ENCODE results near the gene PRM2.

PRM2 gene

GRCh38 chr16:11276143-11276895 is at the start of gene PRM2:
PRM2 (minus strand) TSS chr16:11276480; CDS start chr16:11276370, 110 bp downstream.
- DNase-seq (ENCODE audit: extremely low spot score): no peak
- TF ChIP-seq TARDBP (IDR thresholded peaks at IDR 0.05): no peak
- no peak for TF ChIP-seq FOXM1 (IDR thresholded peaks at IDR 0.05; ENCODE audit: borderline replicate concordance)
- no peak for TF ChIP-seq ELF4 (IDR thresholded peaks at IDR 0.05)
- TF ChIP-seq HDGF (IDR thresholded peaks at IDR 0.05; ENCODE audit: borderline replicate concordance): no peak
- no peak for TF ChIP-seq CTBP1 (IDR thresholded peaks at IDR 0.05; ENCODE audit: borderline replicate concordance)
- no peak for TF ChIP-seq FOXA1 (IDR thresholded peaks at IDR 0.05)
- no peak for TF ChIP-seq SP1 (IDR thresholded peaks at IDR 0.05)
- TF ChIP-seq BHLHE40 (IDR thresholded peaks at IDR 0.05; ENCODE audit: borderline replicate concordance): no peak
- no peak for TF ChIP-seq FOXK2 (IDR thresholded peaks at IDR 0.05)
- no peak for TF ChIP-seq L3MBTL2 (conservative IDR thresholded peaks at IDR 0.05)
- no peak for TF ChIP-seq ZNF384 (IDR thresholded peaks at IDR 0.05)
- no peak for TF ChIP-seq NFRKB (IDR thresholded peaks at IDR 0.05)
- TF ChIP-seq, protein P1, sequence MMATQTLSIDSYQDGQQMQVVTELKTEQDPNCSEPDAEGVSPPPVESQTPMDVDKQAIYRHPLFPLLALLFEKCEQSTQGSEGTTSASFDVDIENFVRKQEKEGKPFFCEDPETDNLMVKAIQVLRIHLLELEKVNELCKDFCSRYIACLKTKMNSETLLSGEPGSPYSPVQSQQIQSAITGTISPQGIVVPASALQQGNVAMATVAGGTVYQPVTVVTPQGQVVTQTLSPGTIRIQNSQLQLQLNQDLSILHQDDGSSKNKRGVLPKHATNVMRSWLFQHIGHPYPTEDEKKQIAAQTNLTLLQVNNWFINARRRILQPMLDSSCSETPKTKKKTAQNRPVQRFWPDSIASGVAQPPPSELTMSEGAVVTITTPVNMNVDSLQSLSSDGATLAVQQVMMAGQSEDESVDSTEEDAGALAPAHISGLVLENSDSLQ (IDR thresholded peaks at IDR 0.05): no peak
- no peak for TF ChIP-seq LEF1 (IDR thresholded peaks at IDR 0.05; ENCODE audit: borderline replicate concordance)
- ChIA-PET CTCF (no interaction called here), POLR2A (no interaction called here)

GRCh38 chr16:11325404-11326083 is 49.3 kb upstream of the PRM2 start:
- POLR2A ChIA-PET: no interaction called here
- no peak for DNase-seq (ENCODE audit: extremely low spot score)

GRCh38 chr16:11323551-11324336 is 47.5 kb upstream of the PRM2 start:
- POLR2A ChIA-PET: no interaction called here
- TF ChIP-seq ZNF384 (IDR thresholded peaks at IDR 0.05) (no peak), TARDBP (IDR thresholded peaks at IDR 0.05) (no peak), FOXK2 (IDR thresholded peaks at IDR 0.05) (no peak)
- CTCF ChIA-PET: interaction anchor here (0.6 kb wide), 1 partner anchor 68 kb away, joined by 3 read pairs; no protein-coding TSS in a partner anchor
- DNase-seq (ENCODE audit: extremely low spot score): no peak

More at GRCh38 chr16:11325404-11326083, 49.3 kb upstream of the PRM2 start:
- CTCF ChIA-PET: no interaction called here
- TF ChIP-seq SP1 (IDR thresholded peaks at IDR 0.05) (no peak), CTBP1 (IDR thresholded peaks at IDR 0.05; ENCODE audit: borderline replicate concordance) (no peak), NFRKB (IDR thresholded peaks at IDR 0.05) (no peak), ARNT (IDR thresholded peaks at IDR 0.05) (no peak), FOXK2 (IDR thresholded peaks at IDR 0.05) (no peak), ELF4 (IDR thresholded peaks at IDR 0.05) (no peak), TARDBP (IDR thresholded peaks at IDR 0.05) (no peak)

DNA sequence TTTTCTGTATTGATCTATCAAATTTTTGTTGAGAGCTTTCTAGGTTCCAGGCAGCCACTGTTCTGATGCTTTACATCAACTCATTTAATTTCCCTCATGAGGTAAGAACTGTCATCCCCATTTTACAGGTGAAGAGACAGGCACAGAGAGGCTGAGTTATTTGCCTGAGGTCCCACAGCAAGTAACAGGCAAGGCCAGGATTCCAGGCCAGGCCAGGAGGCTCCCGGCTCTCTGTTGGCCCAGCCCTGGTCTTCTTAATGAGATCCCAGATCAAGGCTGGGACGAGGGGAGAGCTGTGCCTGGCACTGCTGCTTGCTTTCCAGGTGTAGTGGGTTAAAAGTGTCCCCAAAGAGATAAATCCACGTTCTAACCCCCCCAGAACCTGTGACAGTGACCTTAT is 46.5 kb upstream of the PRM2 start:
- CTCF ChIA-PET: no interaction called here
- TF ChIP-seq ARNT (IDR thresholded peaks at IDR 0.05) (no peak), NFRKB (IDR thresholded peaks at IDR 0.05) (no peak), BHLHE40 (IDR thresholded peaks at IDR 0.05; ENCODE audit: borderline replicate concordance) (no peak), ZNF384 (IDR thresholded peaks at IDR 0.05) (no peak), TARDBP (IDR thresholded peaks at IDR 0.05) (no peak), LEF1 (IDR thresholded peaks at IDR 0.05; ENCODE audit: borderline replicate concordance) (no peak), L3MBTL2 (conservative IDR thresholded peaks at IDR 0.05) (no peak), FOXA1 (IDR thresholded peaks at IDR 0.05) (no peak), FOXM1 (IDR thresholded peaks at IDR 0.05; ENCODE audit: borderline replicate concordance) (no peak), CTBP1 (IDR thresholded peaks at IDR 0.05; ENCODE audit: borderline replicate concordance) (no peak), SUZ12 (IDR thresholded peaks at IDR 0.05) (no peak), FOXK2 (IDR thresholded peaks at IDR 0.05) (no peak), HDGF (IDR thresholded peaks at IDR 0.05; ENCODE audit: borderline replicate concordance) (no peak), ELF4 (IDR thresholded peaks at IDR 0.05) (no peak), SP1 (IDR thresholded peaks at IDR 0.05) (no peak)
- TF ChIP-seq, protein P1 (IDR thresholded peaks at IDR 0.05): no peak

DNA sequence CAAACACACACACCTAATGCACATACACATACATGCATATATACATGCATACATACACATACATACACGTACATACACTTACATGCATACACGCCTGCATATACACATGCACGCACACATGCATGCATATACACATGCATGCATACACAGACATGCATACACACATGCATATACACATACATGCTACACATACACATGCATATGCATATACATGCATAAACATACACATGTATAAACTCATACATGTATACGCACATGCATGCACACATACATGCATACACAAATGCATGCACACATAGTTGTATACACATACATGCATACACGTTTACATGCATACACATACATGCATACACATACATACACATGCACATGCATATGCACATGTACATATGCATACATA is 45.4 kb upstream of the PRM2 start:
- TF ChIP-seq LEF1 (IDR thresholded peaks at IDR 0.05; ENCODE audit: borderline replicate concordance): no peak
- no peak for TF ChIP-seq ZNF384 (IDR thresholded peaks at IDR 0.05)
- no peak for TF ChIP-seq FOXA1 (IDR thresholded peaks at IDR 0.05)
- TF ChIP-seq SP1 (IDR thresholded peaks at IDR 0.05): no peak
- TF ChIP-seq, protein P1 (IDR thresholded peaks at IDR 0.05): no peak
- TF ChIP-seq ARNT (IDR thresholded peaks at IDR 0.05): no peak
- no peak for TF ChIP-seq FOXM1 (IDR thresholded peaks at IDR 0.05; ENCODE audit: borderline replicate concordance)
- no peak for TF ChIP-seq FOXK2 (IDR thresholded peaks at IDR 0.05)
- no peak for TF ChIP-seq L3MBTL2 (conservative IDR thresholded peaks at IDR 0.05)
- no peak for TF ChIP-seq SUZ12 (IDR thresholded peaks at IDR 0.05)
- no peak for TF ChIP-seq CTBP1 (IDR thresholded peaks at IDR 0.05; ENCODE audit: borderline replicate concordance)
- TF ChIP-seq BHLHE40 (IDR thresholded peaks at IDR 0.05; ENCODE audit: borderline replicate concordance): no peak
- no peak for TF ChIP-seq HDGF (IDR thresholded peaks at IDR 0.05; ENCODE audit: borderline replicate concordance)
- TF ChIP-seq NFRKB (IDR thresholded peaks at IDR 0.05): no peak
- no peak for TF ChIP-seq TARDBP (IDR thresholded peaks at IDR 0.05)
- TF ChIP-seq ELF4 (IDR thresholded peaks at IDR 0.05): no peak
- CTCF ChIA-PET: no interaction called here
- POLR2A ChIA-PET: no interaction called here
- DNase-seq (ENCODE audit: extremely low spot score): no peak

More for the DNA sequence above, 46.5 kb upstream of the PRM2 start:
- DNase-seq (ENCODE audit: extremely low spot score): no peak
- POLR2A ChIA-PET: no interaction called here
